Retinal pigment epithelial cell (primary cell): ENCODE results near the gene EXOSC3.
A peak's percentile ranks its signal among the peaks of the same experiment; 100 is the strongest.

Source experiments
- DNase-seq: peaks from one replicate; pipeline ENCODE4 v3.0.0-alpha.2; 2010; ENCODE audit warnings: low read depth
- H3K4me3 ChIP-seq: 2 replicates; pipeline ENCODE4 v1.5.1; 2011; ENCODE audit warnings: mild to moderate bottlenecking, low read length, control low read depth, moderate library complexity
- CTCF ChIP-seq: conservative IDR thresholded peaks from 2 replicates; pipeline ENCODE4 v1.5.1; 2011; ENCODE audit warnings: low read depth, low read length, control low read depth, inconsistent platforms

The EXOSC3 gene

GRCh38 chr9:37806271-37806670 is 21.4 kb upstream of the EXOSC3 start:
- no peak for DNase-seq
- no peak for TF ChIP-seq CTCF
- H3K4me3 ChIP-seq: no peak overlapping the region

- no peak for TF ChIP-seq CTCF
- peak overlapping the region; percentile 87 for H3K4me3 ChIP-seq
- DNase-seq: no peak
Observed at GRCh38 chr9:37801959-37802711, 17.3 kb upstream of the EXOSC3 start.

GRCh38 chr9:37801287-37801850 is 16.5 kb upstream of the EXOSC3 start:
- H3K4me3 ChIP-seq: peak overlapping the region; percentile 87
- no peak for DNase-seq
- TF ChIP-seq CTCF: no peak

- DNase-seq: peak; percentile 31
Observed at GRCh38 chr9:37800631-37801286, 15.9 kb upstream of the EXOSC3 start, which contains the start of gene DCAF10. Gene DCAF10 (plus strand): TSS chr9:37800797. CDS start chr9:37800867, 70 bp downstream.

GRCh38 chr9:37798677-37799076 is 13.8 kb upstream of the EXOSC3 start:
- DNase-seq: no peak
- H3K4me3 ChIP-seq: no peak overlapping the region
- no peak for TF ChIP-seq CTCF

More at GRCh38 chr9:37800631-37801286, 15.9 kb upstream of the EXOSC3 start, which contains the start of gene DCAF10:
- no peak for TF ChIP-seq CTCF
- H3K4me3 ChIP-seq: peak within 1 kb of the TSS; percentile 87

GRCh38 chr9:37796232-37796631 is 11.4 kb upstream of the EXOSC3 start:
- no peak for TF ChIP-seq CTCF
- H3K4me3 ChIP-seq: no peak overlapping the region
- DNase-seq: no peak
